ENCODE measurements around the gene WNT7B.

DNA sequence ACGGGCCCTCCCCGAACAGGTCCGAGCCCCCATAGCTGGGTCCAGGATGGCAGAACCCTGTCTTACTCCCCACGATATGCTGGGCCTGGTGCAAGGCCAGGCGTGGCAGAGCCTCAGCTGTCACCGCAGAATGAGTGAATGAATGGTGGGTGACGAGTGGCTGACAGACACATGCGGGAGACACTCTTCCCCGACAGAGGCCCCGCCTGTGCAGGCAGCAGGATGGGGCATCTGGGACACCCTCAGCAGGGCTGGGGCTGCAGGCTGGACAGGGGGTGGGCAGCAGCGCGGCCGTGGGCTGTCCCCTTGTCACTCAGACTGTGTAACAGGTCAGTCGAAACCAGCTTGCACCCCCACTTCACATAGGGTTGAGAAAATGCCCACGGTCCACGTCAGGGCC, 18.0 kb downstream of the WNT7B start:
- TF ChIP-seq POLR2A (IDR thresholded peaks at IDR 0.05; ENCODE audit: low read length) = no peak
- TF ChIP-seq GATA1 (IDR thresholded peaks at IDR 0.05; ENCODE audit: low read depth, low read length) = no peak
